NOMO-1 treated with DMSO at 0.1 percent for 48 hours (cell line): Measurements from ENCODE around the gene NEURL1.

Source experiments
- DNase-seq: peaks from one replicate; lab custom pipeline; 2025; ENCODE audit not compliant: unreplicated experiment; lab: John Stamatoyannopoulos, UW

The NEURL1 gene

GRCh38 chr10:103559776-103560175 lies 66.3 kb downstream of the NEURL1 start:
- no peak for DNase-seq

GRCh38 chr10:103560886-103561285 lies 67.4 kb downstream of the NEURL1 start:
- no peak for DNase-seq

- no peak for DNase-seq
These were observed 68.9 kb downstream of the NEURL1 start for GRCh38 chr10:103562383-103562782.

- DNase-seq, result no peak
These were observed 70.0 kb downstream of the NEURL1 start for GRCh38 chr10:103563231-103564115.

- DNase-seq, result no peak
These were observed 70.6 kb downstream of the NEURL1 start for GRCh38 chr10:103564116-103564501.

- no peak for DNase-seq
These were observed 71.4 kb downstream of the NEURL1 start for GRCh38 chr10:103564776-103565520.

- DNase-seq, result no peak
These were observed 73.0 kb downstream of the NEURL1 start for GRCh38 chr10:103566536-103566935.

GRCh38 chr10:103568505-103568904 lies 75.0 kb downstream of the NEURL1 start:
- no peak for DNase-seq

- no peak for DNase-seq
These were observed 76.4 kb downstream of the NEURL1 start for GRCh38 chr10:103569896-103570295.

- DNase-seq, result no peak
These were observed 77.5 kb downstream of the NEURL1 start for GRCh38 chr10:103570844-103571655.

- DNase-seq, result no peak
These were observed 78.1 kb downstream of the NEURL1 start for GRCh38 chr10:103571656-103571975.

GRCh38 chr10:103572347-103573204 lies 79.1 kb downstream of the NEURL1 start:
- no peak for DNase-seq

- no peak for DNase-seq
These were observed 79.6 kb downstream of the NEURL1 start for GRCh38 chr10:103573205-103573487.

GRCh38 chr10:103574097-103575061 lies 80.9 kb downstream of the NEURL1 start:
- no peak for DNase-seq

- no peak for DNase-seq
These were observed 82.0 kb downstream of the NEURL1 start for GRCh38 chr10:103575416-103576075.

GRCh38 chr10:103576076-103576471 lies 82.6 kb downstream of the NEURL1 start:
- DNase-seq, result no peak

GRCh38 chr10:103576862-103577261 lies 83.4 kb downstream of the NEURL1 start:
- DNase-seq, result no peak

- DNase-seq, result no peak
These were observed 85.4 kb downstream of the NEURL1 start for GRCh38 chr10:103578782-103579382.

GRCh38 chr10:103580011-103580410 lies 86.5 kb downstream of the NEURL1 start:
- DNase-seq, result no peak
